Measurements from ENCODE around the gene BAX. TPM values are rescaled to one million over a fixed set of nuclear protein-coding genes. Genes with fewer than 3 reads are reported as not detected.

Gene BAX
- total and polyA plus RNA-seq, 2 of the 13 experiments (the other 11 are each of a cell fraction or from before 2014, with no cell fraction given) = 139 to 176 TPM

DNA sequence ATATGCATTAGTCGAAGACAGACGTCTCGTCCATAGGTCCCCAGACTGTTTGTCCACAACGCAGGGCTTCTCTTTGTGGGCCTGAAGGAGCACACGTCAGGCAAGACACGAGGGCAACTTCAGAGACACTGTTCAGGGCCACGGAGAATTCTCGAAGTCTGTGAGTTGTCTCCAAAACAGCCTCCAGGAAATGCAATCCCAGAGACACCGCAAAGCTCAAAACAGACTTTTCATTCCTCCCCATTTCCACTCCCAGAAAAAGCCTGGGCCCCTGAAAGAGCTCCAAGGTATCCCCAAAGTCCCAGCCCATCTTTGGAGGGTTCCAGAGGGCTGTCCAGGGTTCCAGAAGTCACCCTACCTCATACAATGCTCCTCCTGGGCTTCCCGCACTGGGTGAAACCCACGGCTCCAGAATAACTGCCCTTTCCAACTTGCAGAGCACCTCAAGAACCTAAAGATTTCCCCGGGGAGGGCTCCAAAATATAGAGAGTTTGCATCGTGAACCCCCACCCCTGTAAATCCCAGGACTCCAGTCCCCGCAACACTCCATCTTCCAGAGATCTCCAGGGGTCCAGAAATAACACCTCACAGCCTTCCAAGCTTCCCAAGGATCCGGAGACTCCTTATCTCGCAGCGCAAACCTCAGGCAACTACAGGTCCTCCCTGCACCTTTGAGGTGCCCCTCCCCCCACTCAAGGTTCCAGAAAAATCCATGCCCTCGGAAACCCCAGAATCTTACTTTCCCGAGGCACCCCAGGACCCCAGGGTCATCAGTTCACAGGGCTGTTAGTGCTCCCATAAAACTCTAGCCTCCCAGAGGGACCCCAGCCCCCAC lies 9.7 kb downstream of the BAX start:
- Histone ChIP-seq H4K20me1 (ENCODE audit: insufficient read depth, low read length) (peaks cover 33% of the 10 kb centered on the region), H3K9me3 (ENCODE audit: low read length) (no peaks in the 10 kb centered on the region), H3K4me3 (replicated peaks in 1 of 3; ENCODE audit: insufficient read depth in 1 of 3, low read depth in 2 of 3, low read length in 3 of 3) (peak overlapping the region; percentile 63 to 80 (median 80)), H3K4me2 (ENCODE audit: low read depth, low read length) (peak overlapping the region; percentile 97), H3K27ac (ENCODE audit: extremely low read length, insufficient read depth, low read length) (peak overlapping the region; percentile 100), H3K9ac (ENCODE audit: insufficient read depth, low read depth, low read length) (peak overlapping the region; percentile 98), H3K27me3 (ENCODE audit: control insufficient read depth in 1 of 2, insufficient read depth in 2 of 2, low read length in 2 of 2) (no peaks in the 10 kb centered on the region; a peak in 1 of 5 replicates), H3K4me1 (ENCODE audit: insufficient read depth, low read length) (peaks cover 57% of the 10 kb centered on the region), H3K79me2 (ENCODE audit: insufficient read depth, low read length) (peaks cover 25% of the 10 kb centered on the region), H2AFZ (ENCODE audit: low read length) (no peak overlapping the region), H3K36me3 (replicated peaks in 1 of 2; ENCODE audit: control insufficient read depth in 1 of 2, insufficient read depth in 2 of 2, low read length in 2 of 2) (peaks cover 3 to 18% of the 10 kb centered on the region in 2 experiments)
- CTCF ChIA-PET (ENCODE audit: low intra/inter-chr PET ratio, low total read pairs) = no interaction called here
- intact Hi-C loops (cut with micrococcal nuclease; ENCODE audit: unreplicated experiment) = loop anchor here (10.0 kb wide), 2 partner anchors 90 to 180 kb away; partner anchors contain the start of gene PPP1R15A
- POLR2A ChIA-PET = interaction anchor here (1.0 to 5.6 kb wide), 17 partner anchors 12 to 489 kb away, joined by 3 to 153 read pairs (median 6); partner anchors contain the start of genes ALDH16A1, BAX, DHDH and GYS1
- TSS peak; percentile 71 for BruUV-seq (replicated peaks)
- FAIRE-seq (no peak), ATAC-seq (no peak), DNase-seq (ENCODE audit: low spot score) (peak; percentile 34)
- WGBS (ENCODE audit: low lambda C conversion rate) = 0% methylated on average over 4 of the region's 19 CpGs
- in situ Hi-C loops (cut with HindIII; ENCODE audit: extremely low pct_ligation_motif_present, low pct_unique_long_range_greater_than_20kb) = loop anchor here (5.0 kb wide), 1 partner anchor 92 kb away; the partner anchor contains the start of gene PPP1R15A
- 0 out of 2 replicates have a peak, but pooled peaks have one; percentile 3 for TF ChIP-seq ZNF782 (CRISPR knock-in tag; IDR thresholded peaks at IDR 0.05; ENCODE audit: borderline replicate concordance)
- no peak for TF ChIP-seq STAG1 (CRISPR knock-in tag; IDR thresholded peaks at IDR 0.05)
- 0 out of 2 replicates have a peak, but pooled peaks have one; percentile 5 for TF ChIP-seq ZNF709 (CRISPR knock-in tag; IDR thresholded peaks at IDR 0.05)
- TF ChIP-seq, protein P1, sequence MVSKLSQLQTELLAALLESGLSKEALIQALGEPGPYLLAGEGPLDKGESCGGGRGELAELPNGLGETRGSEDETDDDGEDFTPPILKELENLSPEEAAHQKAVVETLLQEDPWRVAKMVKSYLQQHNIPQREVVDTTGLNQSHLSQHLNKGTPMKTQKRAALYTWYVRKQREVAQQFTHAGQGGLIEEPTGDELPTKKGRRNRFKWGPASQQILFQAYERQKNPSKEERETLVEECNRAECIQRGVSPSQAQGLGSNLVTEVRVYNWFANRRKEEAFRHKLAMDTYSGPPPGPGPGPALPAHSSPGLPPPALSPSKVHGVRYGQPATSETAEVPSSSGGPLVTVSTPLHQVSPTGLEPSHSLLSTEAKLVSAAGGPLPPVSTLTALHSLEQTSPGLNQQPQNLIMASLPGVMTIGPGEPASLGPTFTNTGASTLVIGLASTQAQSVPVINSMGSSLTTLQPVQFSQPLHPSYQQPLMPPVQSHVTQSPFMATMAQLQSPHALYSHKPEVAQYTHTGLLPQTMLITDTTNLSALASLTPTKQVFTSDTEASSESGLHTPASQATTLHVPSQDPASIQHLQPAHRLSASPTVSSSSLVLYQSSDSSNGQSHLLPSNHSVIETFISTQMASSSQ (IDR thresholded peaks at IDR 0.05; ENCODE audit: low read depth) = no peak
- TF ChIP-seq, protein P1 (CRISPR knock-in tag; IDR thresholded peaks at IDR 0.05; ENCODE audit: borderline replicate concordance) = no peak
- TF ChIP-seq ZNF598 (CRISPR knock-in tag; IDR thresholded peaks at IDR 0.05; ENCODE audit: borderline replicate concordance) = 0 out of 2 replicates have a peak, but pooled peaks have one; percentile 4
- TF ChIP-seq ZFP36L2 (CRISPR knock-in tag; IDR thresholded peaks at IDR 0.05) = no peak
- no peak for TF ChIP-seq SOX5 (CRISPR knock-in tag; IDR thresholded peaks at IDR 0.05; ENCODE audit: borderline replicate concordance)
- TF ChIP-seq POLR2A (IDR thresholded peaks at IDR 0.05; ENCODE audit: insufficient read depth in 1 of 2, low read depth in 2 of 2, low read length in 2 of 2) = no peak; a peak in 1 of 4 replicates
- TF ChIP-seq, protein P2, sequence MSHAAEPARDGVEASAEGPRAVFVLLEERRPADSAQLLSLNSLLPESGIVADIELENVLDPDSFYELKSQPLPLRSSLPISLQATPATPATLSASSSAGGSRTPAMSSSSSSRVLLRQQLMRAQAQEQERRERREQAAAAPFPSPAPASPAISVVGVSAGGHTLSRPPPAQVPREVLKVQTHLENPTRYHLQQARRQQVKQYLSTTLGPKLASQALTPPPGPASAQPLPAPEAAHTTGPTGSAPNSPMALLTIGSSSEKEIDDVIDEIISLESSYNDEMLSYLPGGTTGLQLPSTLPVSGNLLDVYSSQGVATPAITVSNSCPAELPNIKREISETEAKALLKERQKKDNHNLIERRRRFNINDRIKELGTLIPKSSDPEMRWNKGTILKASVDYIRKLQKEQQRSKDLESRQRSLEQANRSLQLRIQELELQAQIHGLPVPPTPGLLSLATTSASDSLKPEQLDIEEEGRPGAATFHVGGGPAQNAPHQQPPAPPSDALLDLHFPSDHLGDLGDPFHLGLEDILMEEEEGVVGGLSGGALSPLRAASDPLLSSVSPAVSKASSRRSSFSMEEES (CRISPR knock-in tag; IDR thresholded peaks at IDR 0.05) = 0 out of 2 replicates have a peak, but pooled peaks have one; percentile 2
- no peak for TF ChIP-seq SMAD9 (CRISPR knock-in tag; IDR thresholded peaks at IDR 0.05)
- TF ChIP-seq PCBP2 (optimal IDR thresholded peaks at IDR 0.05; ENCODE audit: low read depth, low read length, poor library complexity, severe bottlenecking) = no peak
- TF ChIP-seq, protein P3, sequence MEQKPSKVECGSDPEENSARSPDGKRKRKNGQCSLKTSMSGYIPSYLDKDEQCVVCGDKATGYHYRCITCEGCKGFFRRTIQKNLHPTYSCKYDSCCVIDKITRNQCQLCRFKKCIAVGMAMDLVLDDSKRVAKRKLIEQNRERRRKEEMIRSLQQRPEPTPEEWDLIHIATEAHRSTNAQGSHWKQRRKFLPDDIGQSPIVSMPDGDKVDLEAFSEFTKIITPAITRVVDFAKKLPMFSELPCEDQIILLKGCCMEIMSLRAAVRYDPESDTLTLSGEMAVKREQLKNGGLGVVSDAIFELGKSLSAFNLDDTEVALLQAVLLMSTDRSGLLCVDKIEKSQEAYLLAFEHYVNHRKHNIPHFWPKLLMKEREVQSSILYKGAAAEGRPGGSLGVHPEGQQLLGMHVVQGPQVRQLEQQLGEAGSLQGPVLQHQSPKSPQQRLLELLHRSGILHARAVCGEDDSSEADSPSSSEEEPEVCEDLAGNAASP (CRISPR knock-in tag; IDR thresholded peaks at IDR 0.05; ENCODE audit: borderline replicate concordance) = no peak
- TF ChIP-seq ELF4 (CRISPR knock-in tag; IDR thresholded peaks at IDR 0.05; ENCODE audit: borderline replicate concordance) = no peak
- TF ChIP-seq PHF21A (CRISPR knock-in tag; IDR thresholded peaks at IDR 0.05) = no peak
- no peak for TF ChIP-seq CREB1 (IDR thresholded peaks at IDR 0.05)
- no peak for TF ChIP-seq CREB1 (CRISPR knock-in tag; IDR thresholded peaks at IDR 0.05)
